ENCODE measurements around the gene KLK4. TPM values are rescaled to one million over a fixed set of nuclear protein-coding genes. Genes with fewer than 3 reads are reported as not detected.

Gene KLK4
- not detected for total RNA-seq
- long read RNA-seq, result 0 reads

- Histone ChIP-seq H3K27me3 (ENCODE audit: low read depth) (peaks cover 91% of the 10 kb centered on the region), H3K4me1 (no peaks in the 10 kb centered on the region), H3K4me3 (no peak within 1 kb of the TSS), H3K27ac (replicated peaks) (no peak within 1 kb of the TSS), H3K9me3 (replicated peaks) (no peaks in the 10 kb centered on the region), H3K36me3 (no peaks in the 10 kb centered on the region)
- no peak for DNase-seq
- intact Hi-C loops (cut with micrococcal nuclease), result no loop called here
- no peak for TF ChIP-seq CTCF (IDR thresholded peaks at IDR 0.05; ENCODE audit: borderline replicate concordance)
These were observed at the start of gene KLK4 for GRCh38 chr19:50911206-50912101. TSS of gene KLK4 (minus strand) at chr19:50911395. CDS start at chr19:50910738, 657 bp downstream.

- Histone ChIP-seq H3K4me3 (no peak overlapping the region), H3K9me3 (replicated peaks) (no peaks in the 10 kb centered on the region), H3K4me1 (no peaks in the 10 kb centered on the region), H3K27ac (replicated peaks) (no peak overlapping the region), H3K27me3 (ENCODE audit: low read depth) (peaks cover 82% of the 10 kb centered on the region), H3K36me3 (no peaks in the 10 kb centered on the region)
- no peak for DNase-seq
- intact Hi-C loops (cut with micrococcal nuclease), result no loop called here
- TF ChIP-seq CTCF (IDR thresholded peaks at IDR 0.05; ENCODE audit: borderline replicate concordance), result no peak
These were observed 48.7 kb upstream of the KLK4 start for GRCh38 chr19:50959731-50960500.

- no peaks in the 10 kb centered on the region for H3K4me1 ChIP-seq
- DNase-seq, result no peak
- intact Hi-C loops (cut with micrococcal nuclease), result no loop called here
- H3K4me3 ChIP-seq, result no peak overlapping the region
- peaks cover 81% of the 10 kb centered on the region for H3K27me3 ChIP-seq (ENCODE audit: low read depth)
- TF ChIP-seq CTCF (IDR thresholded peaks at IDR 0.05; ENCODE audit: borderline replicate concordance), result no peak
- H3K9me3 ChIP-seq (replicated peaks), result no peaks in the 10 kb centered on the region
- no peak overlapping the region for H3K27ac ChIP-seq (replicated peaks)
- no peaks in the 10 kb centered on the region for H3K36me3 ChIP-seq
These were observed 46.4 kb upstream of the KLK4 start for GRCh38 chr19:50957587-50957986.

GRCh38 chr19:50952910-50953309, 41.7 kb upstream of the KLK4 start, which contains the start of gene KLK5:
TSS of gene KLK5 (minus strand) at chr19:50953038. CDS start at chr19:50952657, 381 bp downstream.
- no peaks in the 10 kb centered on the region for H3K9me3 ChIP-seq (replicated peaks)
- TF ChIP-seq CTCF (IDR thresholded peaks at IDR 0.05; ENCODE audit: borderline replicate concordance), result no peak
- H3K4me3 ChIP-seq, result no peak within 1 kb of the TSS
- H3K36me3 ChIP-seq, result no peaks in the 10 kb centered on the region
- intact Hi-C loops (cut with micrococcal nuclease), result no loop called here
- H3K4me1 ChIP-seq, result no peaks in the 10 kb centered on the region
- no peak for DNase-seq
- peaks cover 88% of the 10 kb centered on the region for H3K27me3 ChIP-seq (ENCODE audit: low read depth)
- H3K27ac ChIP-seq (replicated peaks), result no peak within 1 kb of the TSS

GRCh38 chr19:50949861-50950260, 38.7 kb upstream of the KLK4 start:
- intact Hi-C loops (cut with micrococcal nuclease), result no loop called here
- no peak for DNase-seq

More at GRCh38 chr19:50949861-50950260, 38.7 kb upstream of the KLK4 start:
- H3K4me1 ChIP-seq, result no peaks in the 10 kb centered on the region
- no peak for TF ChIP-seq CTCF (IDR thresholded peaks at IDR 0.05; ENCODE audit: borderline replicate concordance)
- no peak overlapping the region for H3K4me3 ChIP-seq
- no peaks in the 10 kb centered on the region for H3K9me3 ChIP-seq (replicated peaks)
- no peaks in the 10 kb centered on the region for H3K36me3 ChIP-seq
- H3K27me3 ChIP-seq (ENCODE audit: low read depth), result peaks cover 78% of the 10 kb centered on the region
- H3K27ac ChIP-seq (replicated peaks), result no peak overlapping the region

Data from left ventricle myocardium inferior (tissue), 1 donor.